NCI-H446 treated with DMSO at 0.1 percent for 48 hours (cell line): Measurements from ENCODE around the gene CACNB2.
"Not testable (repeated sequence)": the region's sequence is repeated elsewhere in the genome, so short reads cannot be mapped to it uniquely, and the experiment has no call there.

Source experiments
- DNase-seq: peaks from one replicate; lab custom pipeline; 2025; lab: John Stamatoyannopoulos, UW

CACNB2 gene

DNA sequence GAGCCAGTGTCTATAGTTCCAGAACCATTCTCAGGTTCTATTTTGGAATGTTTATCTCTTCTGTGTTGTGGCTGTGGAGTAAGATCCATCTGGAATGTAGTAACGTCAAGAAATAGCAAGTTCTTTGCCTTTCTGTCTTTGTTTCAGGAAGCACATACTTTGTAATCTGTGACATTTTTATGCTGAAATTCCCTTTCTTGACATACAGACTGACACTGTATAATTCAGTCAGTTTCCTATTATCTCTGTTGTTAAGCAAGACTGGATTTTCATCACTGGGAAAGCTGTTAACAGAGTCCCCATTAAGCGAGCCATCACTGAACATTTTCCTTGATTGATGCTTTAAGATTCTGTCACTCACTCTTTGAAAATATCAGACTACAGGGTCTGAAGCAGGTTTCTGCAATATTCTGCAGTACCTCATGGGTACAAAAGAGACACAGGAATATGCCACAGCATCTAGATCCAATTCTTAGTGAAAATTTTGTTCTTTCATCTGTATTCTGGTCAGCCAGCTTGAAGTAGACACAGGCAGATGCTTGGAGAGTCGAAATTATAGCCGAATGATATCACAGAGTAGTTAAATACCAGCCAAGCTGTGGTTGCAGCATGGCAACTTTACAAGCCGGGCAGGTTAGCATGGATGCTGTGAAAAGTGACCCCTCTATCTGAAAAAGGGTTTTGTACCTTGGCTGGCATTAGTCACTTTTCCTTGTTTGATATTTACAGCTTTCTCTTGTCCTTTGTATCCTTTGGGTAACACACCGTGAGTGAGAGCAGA, 62.6 kb downstream of the CACNB2 start:
- DNase-seq = no peak

DNA sequence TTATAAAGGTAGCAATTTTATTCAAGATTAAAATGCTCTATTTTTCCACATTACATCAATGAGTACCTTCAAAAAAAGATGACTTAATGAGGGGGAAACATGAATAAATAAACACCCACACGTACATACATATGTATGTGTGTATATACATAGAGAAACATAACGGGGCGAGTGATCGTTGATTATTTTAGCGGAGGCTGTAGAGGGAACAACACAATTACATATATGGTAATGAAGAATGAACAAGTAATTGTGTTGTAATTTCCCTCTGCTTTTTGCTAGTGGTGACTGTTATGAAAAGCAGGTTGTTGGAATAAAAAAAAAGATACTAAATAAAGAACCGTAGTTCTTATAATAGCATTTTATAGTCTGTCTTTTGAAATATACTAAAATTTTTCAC, 63.2 kb downstream of the CACNB2 start:
- DNase-seq = no peak

DNA sequence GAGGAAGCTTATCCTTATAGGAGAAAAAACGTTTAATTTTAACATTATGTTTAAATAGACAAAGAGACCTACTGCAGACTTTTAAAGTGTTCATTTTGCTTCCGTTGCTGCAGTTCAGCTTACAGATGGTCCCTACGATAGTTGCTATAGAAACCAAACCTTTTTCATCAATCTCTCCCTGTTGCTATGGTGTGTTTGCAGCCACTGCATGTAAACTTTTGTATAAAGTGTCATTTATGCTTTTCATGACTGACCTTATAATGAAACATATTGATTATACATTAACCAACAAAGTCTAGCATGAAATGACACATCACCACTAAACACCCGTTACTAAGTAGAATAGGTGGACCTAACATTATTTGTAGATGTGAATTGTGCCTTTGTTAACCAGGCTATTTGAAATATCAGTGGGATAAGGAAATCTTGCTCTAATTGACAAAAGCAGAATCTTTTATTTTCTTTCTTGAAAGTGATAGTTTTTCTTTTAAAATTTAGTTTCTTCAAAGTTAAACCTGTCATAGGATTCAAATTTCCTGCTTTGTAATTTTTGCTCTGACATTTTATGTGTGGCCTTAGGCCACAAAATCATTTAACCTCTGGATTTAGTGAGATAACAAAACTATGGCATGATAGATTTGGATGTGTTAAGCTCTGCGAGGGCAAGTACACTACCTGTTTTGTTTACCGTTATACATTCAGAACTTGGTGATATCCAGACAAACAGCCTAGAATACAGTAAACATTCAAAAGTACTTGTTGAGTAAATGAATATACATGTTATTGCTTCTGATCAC, 64.0 kb downstream of the CACNB2 start:
- no peak for DNase-seq

DNA sequence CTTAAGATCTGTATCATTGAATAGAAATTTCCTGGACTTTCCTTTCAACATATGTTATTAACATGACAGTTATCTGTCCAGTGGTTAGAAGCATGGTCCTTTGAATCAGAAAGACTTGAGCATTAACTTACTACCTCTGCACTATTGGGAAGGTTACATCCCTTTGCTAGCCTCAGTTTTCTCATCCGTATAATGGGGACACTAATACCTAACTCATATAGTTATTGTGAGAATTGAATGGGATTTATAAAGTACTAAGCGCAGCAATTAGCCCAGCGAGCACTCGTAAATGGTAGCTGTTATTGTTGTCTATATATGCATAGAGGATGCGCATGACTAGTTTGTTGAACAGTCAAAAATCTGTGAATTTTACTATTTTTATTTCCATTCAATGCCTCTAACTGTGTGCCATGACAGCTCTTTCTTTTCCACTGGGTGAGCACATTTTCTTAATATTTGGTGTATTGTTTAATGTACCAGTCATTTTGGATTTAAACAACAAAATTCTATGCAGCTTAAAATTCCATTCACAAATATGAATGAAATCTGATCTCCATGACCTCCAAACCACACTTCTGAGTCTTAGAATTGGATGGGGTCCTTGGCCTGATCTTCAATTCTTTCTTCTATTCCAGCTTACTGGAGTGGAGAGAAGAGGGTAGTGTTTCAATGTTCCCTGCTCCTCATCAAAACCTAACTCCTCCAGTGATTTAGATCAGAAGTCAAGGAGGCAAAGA, 65.0 kb downstream of the CACNB2 start:
- DNase-seq = no peak

DNA sequence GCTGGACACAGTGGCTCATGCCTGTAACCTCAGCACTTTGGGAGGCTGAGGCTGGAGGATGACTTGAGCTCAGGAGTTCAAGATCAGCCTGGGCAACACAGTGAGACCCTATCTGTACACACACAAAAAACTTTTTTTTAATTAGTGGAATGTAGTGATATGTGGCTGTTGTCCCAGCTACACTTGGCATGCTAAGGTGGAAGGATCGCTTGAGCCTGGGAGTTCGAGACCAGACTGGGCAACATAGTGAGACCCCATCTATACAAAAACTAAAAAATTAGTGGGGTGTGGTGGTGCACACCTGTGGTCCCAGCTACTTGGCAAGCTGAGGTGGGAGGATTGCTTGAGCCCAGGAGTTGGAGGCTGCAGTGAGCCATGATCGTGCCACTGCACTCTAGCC, 68.0 kb downstream of the CACNB2 start:
- DNase-seq = not testable (repeated sequence)

DNA sequence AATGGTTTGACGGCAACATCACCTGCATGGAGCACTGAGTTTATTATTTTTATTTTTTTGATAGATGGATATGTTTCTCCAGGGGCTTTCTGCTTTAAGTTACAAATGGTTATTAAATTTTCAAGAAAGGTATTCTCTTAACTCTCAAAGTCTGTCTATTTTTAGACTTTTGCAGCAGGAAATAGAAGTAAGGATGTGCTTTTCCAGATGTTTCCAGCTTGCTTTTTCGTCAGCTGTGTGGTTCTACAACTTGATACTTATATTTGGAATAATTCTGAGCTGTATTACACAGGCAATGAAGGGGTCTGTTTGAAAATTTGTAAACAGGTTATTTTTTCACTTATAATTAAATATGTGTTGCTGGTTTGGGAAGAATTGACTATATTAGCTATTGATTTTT, 69.0 kb downstream of the CACNB2 start:
- no peak for DNase-seq

DNA sequence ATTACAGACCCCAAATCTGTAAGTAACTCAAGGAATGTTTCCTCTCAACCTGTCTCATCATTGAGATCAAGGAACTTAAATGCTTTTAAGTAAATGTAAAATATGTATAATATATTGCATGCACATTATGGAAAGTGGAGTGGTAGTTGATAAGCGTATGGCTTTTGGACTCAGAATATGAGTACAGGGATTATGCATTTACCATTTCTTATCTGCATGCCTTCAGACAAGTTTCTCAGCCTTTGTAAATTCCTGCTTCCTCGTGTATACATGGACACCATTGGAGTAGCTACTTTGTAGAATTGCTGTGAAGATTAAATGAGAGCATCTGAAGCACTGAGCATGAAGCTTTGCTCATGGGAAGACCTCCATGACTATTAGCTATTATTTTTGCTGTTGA, 70.5 kb downstream of the CACNB2 start:
- no peak for DNase-seq

DNA sequence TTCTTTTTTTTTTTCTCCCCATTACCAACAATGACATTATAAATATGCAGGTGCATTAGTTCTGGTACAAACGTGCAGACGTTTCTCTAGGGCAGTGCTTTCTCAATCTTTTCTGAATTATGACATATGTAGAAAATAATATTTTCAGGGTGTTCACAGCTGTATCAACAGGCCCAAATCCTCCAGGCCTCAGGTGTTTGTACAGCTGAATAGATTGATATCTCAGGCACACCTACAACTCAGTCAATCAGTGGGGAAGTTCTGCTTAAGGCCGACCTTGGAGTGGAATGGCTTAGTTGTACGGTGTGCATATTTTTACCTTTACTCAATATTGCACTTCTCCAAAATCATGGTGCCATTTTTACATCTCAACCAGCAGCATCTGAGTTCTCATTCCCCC, 71.6 kb downstream of the CACNB2 start:
- no peak for DNase-seq

DNA sequence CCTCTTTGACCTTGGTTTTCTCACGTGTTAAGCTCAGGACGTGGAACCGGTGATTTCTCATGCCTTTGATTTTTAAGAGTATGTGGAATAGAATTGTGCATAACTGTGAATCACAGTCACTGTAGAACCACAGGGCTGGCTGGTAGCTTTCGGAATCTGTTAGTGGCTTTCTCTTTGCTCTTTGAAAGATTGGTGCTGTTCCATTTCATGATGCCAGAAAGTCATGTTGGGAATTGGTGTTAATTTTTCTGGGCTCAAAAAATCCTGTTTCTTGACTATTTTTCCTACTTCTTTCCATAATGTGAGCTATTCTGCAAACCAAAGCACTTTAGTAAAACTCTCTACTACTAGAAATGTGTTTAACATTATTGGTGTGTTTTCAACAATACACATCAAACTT, 73.0 kb downstream of the CACNB2 start:
- no peak for DNase-seq

DNA sequence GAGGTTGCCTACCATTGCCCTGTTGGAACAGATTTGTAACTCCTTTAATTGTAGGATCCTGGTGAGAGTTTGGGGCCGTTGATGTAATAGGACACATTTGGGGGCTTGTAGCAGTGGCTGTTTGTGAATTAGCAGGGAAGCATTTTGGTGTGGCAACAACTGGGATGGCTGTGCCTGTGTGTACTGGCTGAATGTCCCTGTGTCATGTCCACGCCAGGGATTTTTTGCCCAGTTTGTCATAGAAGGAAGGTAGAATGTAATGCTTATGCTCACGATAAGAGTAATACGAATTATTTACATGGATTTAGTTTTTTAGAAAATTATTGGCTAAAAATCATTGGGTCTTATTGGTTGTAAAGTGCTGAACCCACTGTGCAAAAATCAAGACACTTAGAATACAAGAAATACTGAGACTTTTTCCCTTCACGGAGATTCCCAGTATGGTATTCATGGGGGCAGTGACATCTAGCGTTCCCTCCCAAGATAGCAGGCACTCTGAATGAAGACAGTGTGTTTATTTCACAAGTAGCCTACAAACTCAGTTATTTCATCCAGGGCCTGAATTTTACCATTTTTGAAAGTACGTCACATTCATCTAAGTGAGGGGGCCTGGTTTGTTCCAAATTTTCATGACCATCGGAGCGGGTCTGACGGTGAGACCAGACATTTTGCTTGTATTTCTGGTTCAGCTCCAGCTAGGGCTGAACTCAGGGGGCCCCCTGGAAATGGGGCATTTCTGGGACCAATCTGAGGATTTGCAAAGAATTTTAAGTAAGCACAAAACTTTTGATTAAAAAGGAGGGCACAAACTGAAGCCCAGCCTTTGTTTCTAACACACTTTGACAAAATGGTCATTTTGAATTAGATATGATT, 74.7 kb downstream of the CACNB2 start:
- DNase-seq = no peak

DNA sequence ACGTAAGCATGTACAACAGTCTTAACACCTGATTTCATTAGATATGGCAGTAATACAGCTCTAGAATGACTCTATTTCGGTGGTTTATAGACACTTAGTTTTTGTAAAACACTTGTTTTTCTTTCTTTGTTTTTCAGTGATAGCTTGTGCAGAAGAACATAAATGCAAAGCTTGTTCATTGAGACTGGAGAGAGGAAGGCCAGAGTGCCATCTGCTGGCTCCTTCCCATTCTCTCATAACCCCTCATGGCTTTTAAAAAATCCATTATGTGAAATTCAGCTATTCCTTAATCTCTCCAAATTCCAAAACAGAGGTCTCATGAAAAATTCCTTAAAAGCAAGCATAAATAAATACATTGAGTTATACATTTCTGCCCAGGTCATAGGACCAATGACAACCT, 76.3 kb downstream of the CACNB2 start:
- no peak for DNase-seq

DNA sequence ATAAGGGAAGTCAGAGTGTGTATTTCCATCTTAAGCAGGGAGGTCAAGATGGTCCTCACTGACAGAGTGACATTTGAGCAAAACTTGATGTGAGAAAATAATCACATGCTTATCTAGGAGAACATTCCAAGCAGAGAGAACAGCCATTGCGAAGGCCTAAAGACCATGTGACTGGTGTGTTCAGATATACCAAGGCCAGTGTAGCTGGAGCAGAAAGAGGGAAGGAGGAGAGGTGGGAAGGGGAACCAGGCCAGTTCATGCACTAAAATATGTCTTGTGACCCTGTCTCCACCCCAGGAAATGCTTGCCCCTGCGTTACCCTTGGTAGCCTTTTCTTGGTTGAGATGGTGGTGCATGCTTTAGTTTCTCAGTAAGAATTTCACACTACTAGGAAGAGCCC, 77.4 kb downstream of the CACNB2 start:
- DNase-seq = no peak

DNA sequence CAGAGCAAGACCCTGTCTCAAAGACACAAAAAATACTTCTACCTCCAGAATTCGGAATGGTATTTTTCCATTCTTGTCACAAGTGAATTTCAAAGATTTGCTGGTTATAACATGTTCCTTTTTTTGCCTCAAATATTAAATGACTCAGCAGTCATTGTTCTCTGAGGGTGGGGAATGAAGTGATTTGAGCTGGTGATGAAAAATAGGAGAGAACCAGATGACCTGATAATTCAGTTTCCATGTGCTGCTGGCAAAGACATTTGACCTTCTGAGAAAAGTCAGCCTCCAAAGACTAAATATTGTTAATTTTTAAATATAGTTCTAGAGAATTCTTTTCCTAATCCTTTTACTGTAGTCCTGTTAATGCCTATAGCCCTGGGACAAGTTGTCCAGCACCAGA, 78.9 kb downstream of the CACNB2 start:
- DNase-seq = no peak

DNA sequence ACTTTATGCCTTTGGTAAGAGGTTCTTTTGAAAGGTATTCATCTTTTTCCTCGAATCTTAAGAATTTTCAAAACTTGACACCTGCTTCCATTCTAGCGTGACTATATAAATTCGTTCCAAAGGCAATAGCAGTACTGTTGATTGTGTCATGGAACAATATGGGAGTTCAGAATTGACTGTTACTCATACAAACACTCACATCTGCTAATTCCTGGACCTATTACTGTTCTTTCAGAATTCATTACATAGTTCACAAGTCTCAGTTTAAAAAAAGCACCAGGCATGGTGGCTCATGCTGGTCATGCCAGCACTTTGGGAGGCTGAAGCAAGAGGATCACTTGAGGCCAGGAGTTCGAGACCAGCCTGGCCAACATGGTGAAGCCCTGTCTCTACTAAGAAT, 80.9 kb downstream of the CACNB2 start:
- no peak for DNase-seq

DNA sequence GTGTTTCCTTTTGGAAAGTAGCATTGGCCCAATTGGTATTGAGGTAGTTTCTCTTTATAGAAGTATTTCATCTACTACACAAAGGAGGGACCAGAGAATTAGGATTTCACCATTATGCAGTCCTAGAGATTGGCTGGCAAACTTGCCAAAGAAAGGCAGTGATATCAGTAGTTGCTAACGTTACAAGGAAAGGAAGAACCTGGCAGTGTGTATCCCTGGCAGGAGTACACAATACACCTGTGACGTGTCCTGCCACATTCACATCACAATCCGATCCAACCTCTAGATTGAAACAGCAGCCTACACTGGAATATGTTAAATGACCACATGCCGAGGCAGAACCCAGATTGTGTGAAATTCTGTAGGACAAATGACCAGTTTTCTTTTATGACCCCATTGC, 81.7 kb downstream of the CACNB2 start:
- no peak for DNase-seq

DNA sequence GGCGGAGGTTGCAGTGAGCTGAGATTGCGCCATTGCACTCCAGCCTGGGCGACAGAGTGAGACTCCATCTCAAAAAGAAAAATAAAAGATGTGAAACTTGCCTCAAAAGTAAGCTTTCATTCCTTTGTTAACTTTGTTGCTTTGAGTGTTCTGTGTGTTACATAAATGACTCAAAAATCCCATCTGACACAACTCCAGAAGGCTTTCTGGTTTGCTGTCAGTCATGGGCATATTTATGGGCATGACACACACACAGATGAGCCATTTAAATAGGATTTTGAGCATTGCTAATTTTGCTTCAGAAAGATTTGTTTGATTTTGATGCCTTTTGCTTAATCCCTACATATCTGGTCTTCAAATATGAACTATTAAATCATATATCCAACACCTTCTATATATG, 82.6 kb downstream of the CACNB2 start:
- DNase-seq = no peak

DNA sequence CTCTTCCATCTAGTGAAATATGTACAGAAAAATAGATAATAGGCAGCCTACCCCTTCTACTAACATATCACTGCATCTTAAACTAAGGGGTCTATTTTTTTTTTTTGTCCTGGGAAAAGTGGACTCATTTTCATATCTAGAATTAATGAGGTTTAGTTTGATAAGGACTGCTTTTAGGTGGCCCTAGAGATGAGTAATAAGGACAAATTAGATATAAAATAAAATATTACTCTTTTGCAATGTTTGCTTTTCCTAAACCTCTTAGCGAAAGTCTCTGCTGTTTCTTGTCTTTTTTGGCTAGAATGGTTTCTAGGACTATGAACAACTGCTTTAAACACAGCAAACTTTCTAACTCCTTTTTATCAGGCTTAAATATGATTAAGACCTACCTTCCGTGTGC, 83.7 kb downstream of the CACNB2 start:
- DNase-seq = no peak

DNA sequence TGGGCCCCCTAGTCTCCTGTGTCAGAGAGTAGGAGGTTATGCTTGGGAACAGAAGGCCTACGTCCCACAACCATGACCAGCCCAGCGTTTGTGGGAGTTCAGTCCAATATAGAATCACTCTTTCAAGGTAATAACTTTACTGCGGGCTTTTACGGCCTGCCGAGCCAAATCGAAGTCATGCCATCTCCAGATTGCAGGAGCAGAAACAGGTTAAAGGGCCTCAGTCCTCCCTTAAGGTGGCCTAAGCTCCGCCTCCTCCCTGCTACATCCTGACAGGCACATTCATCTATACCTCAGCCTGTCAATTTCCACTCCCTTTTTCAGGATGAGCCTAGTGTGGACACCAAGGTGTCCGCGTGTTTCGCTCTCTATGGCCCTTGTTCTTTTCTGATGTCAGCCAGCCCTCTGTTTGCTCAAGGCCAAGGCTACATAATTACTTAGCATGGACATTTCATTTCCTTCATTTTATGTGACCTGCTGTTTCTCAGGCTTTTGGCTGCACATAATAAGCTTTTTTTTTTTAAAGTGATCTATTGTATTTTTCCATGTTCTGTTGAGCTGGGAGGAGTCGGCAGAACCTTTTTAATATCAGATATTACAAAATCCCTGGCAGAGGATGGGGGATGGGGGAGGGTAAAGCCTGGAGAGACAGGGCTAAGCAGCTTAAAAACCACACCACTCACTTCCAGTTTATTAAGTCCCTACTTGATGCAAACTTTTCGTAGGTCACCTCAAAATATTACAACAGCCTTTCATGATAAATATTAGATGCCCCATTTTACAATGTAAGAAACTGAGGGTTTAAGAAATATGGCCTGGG, 84.6 kb downstream of the CACNB2 start:
- DNase-seq = no peak

DNA sequence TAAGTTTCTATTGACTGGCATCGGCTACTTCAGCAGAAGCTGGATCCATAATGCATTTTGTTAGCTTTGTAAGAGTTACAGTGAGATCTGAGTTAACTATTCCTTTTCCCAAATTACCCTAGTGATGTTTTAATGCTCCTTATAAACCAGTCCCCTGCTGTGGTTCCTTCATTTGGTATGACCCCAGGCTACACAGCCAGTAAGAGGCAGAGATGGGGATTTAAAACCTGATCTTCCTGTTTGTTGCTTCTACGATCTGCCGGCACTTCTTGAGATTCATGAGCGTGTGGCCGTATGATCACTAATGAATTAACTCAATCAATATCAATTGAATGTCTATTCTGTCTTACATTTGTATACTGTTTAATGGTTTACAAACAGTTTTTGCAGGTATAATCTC, 86.1 kb downstream of the CACNB2 start:
- DNase-seq = no peak

DNA sequence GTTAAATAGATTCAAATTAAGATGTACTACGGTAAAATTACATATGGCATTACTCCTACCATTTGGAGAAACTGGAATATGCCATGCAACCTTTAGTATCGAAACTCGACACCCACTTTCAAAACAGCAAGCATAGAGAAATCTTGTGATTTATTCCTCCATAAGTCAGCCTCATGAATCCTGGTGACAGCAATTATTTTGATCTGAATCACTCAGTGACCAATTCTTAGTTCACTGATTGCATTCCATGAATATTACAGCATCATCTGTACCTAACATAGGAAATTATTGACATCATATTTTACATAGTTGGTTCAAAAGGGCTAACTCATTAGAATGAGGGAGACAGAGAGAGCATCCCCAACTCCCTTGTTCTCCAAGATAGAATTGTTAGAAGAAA, 89.6 kb downstream of the CACNB2 start:
- no peak for DNase-seq

DNA sequence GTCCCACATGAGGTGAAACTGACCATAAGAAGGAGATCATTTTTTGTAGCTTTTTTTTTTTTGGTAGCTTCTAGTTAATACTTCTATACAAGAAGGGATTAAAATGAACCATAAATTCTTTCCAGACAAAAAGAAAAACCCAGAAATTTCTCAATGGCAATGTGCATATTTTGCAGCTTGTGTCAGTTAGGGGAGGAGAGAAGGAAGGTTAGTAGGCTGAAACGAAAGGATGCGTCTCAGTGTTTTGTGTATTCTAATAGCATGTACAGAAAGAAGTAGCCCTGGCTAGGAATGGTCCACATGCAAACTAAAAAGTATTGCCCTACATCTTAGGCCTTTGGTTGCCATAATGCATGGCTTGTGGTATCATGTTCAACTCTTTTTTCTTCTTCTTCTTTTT, 90.6 kb downstream of the CACNB2 start:
- DNase-seq = no peak
